Measurements from ENCODE around the gene TNFRSF25. TPM values are rescaled to one million over a fixed set of nuclear protein-coding genes. Genes with fewer than 3 reads are reported as not detected.
"Not testable (repeated sequence)": the region's sequence is repeated elsewhere in the genome, so short reads cannot be mapped to it uniquely, and the experiment has no call there.

TNFRSF25 gene
- total RNA-seq, 4 donors from 2014 or later = 53.7 to 168 (median 75.7) TPM

GRCh38 chr1:6456800-6457466, 9.0 kb downstream of the TNFRSF25 start:
- no peak overlapping the region for H3K4me3 ChIP-seq (ENCODE audit: low read depth, poor library complexity, severe bottlenecking)
- intact Hi-C loops (cut with DNase I; ENCODE audit: low total_unique reads) = no loop called here
- no peak for DNase-seq (ENCODE audit: low spot score in 2 of 2)
- no peak for TF ChIP-seq CTCF (IDR thresholded peaks at IDR 0.05)
- no peak for TF ChIP-seq POLR2A (IDR thresholded peaks at IDR 0.05)
- 77 to 79% methylated on average over 11 of the region's 11 CpGs for WGBS, 2 donors

- DNase-seq (ENCODE audit: low spot score in 2 of 2); H3K4me3 ChIP-seq (ENCODE audit: low read depth, poor library complexity, severe bottlenecking); intact Hi-C loops (cut with DNase I; ENCODE audit: low total_unique reads): not testable (repeated sequence)
- 40 to 51% methylated on average over 33 to 51 of the region's 58 CpGs for WGBS, 2 donors
Observed at GRCh38 chr1:6455752-6456520, 10.0 kb downstream of the TNFRSF25 start.

GRCh38 chr1:6454856-6455751, 10.9 kb downstream of the TNFRSF25 start:
- intact Hi-C loops (cut with DNase I; ENCODE audit: low total_unique reads) = no loop called here
- 3% methylated on average over 38 to 78 of the region's 115 CpGs for WGBS, 2 donors
- TF ChIP-seq POLR2A (IDR thresholded peaks at IDR 0.05) (no peak), CTCF (IDR thresholded peaks at IDR 0.05) (no peak)
- no peak for DNase-seq (ENCODE audit: low spot score in 2 of 2)
- no peak overlapping the region for H3K4me3 ChIP-seq (ENCODE audit: low read depth, poor library complexity, severe bottlenecking)

GRCh38 chr1:6453895-6454855, 11.8 kb downstream of the TNFRSF25 start:
- 20 to 24% methylated on average over 48 to 59 of the region's 85 CpGs for WGBS, 2 donors
- DNase-seq (ENCODE audit: low spot score in 2 of 2); H3K4me3 ChIP-seq (ENCODE audit: low read depth, poor library complexity, severe bottlenecking); intact Hi-C loops (cut with DNase I; ENCODE audit: low total_unique reads): not testable (repeated sequence)

GRCh38 chr1:6450943-6451373, 15.0 kb downstream of the TNFRSF25 start:
- TF ChIP-seq CTCF (IDR thresholded peaks at IDR 0.05) (no peak), POLR2A (IDR thresholded peaks at IDR 0.05) (no peak)
- DNase-seq (ENCODE audit: low spot score in 2 of 2) = no peak
- H3K4me3 ChIP-seq (ENCODE audit: low read depth, poor library complexity, severe bottlenecking) = no peak overlapping the region
- intact Hi-C loops (cut with DNase I; ENCODE audit: low total_unique reads) = no loop called here
- 70 to 74% methylated on average over 6 of the region's 6 CpGs for WGBS, 2 donors

- intact Hi-C loops (cut with DNase I; ENCODE audit: low total_unique reads) = not testable (repeated sequence)
Observed at GRCh38 chr1:6450486-6450885, 15.5 kb downstream of the TNFRSF25 start.

More at GRCh38 chr1:6450486-6450885, 15.5 kb downstream of the TNFRSF25 start:
- H3K4me3 ChIP-seq (ENCODE audit: low read depth, poor library complexity, severe bottlenecking); DNase-seq (ENCODE audit: low spot score in 2 of 2): not testable (repeated sequence)
- 46 to 48% methylated on average over 10 of the region's 10 CpGs for WGBS, 2 donors
